Measurements from ENCODE around the gene CASS4. TPM values are rescaled to one million over a fixed set of nuclear protein-coding genes. Genes with fewer than 3 reads are reported as not detected.

The CASS4 gene
- total and polyA plus RNA-seq, 9 of the 15 experiments (the other 6 are each of a cell fraction or from before 2014, with no cell fraction given): 8.1 to 53.8 (median 26.7) TPM

- H3K36me3 ChIP-seq (ENCODE audit: control insufficient read depth, insufficient read depth, low read length): peaks cover 2% of the 10 kb centered on the region; the same call in 1 of the 3 replicates
- no peak overlapping the region for H2AFZ ChIP-seq (ENCODE audit: low read depth, low read length)
- BruUV-seq (replicated peaks): no TSS peak
- ChIA-PET POLR2A (no interaction called here), CTCF (ENCODE audit: low intra/inter-chr PET ratio) (no interaction called here)
- intact Hi-C loops (cut with micrococcal nuclease): no loop called here
- H3K4me2 ChIP-seq (ENCODE audit: insufficient read depth, low read length): no peak overlapping the region
- H3K4me1 ChIP-seq (replicated peaks in 1 of 2; ENCODE audit: control insufficient read depth in 2 of 2, insufficient read depth in 2 of 2, low read length in 2 of 2): 0 out of 5 replicates have a peak, but pooled peaks cover 0 to under 1% of the 10 kb centered on the region in 2 experiments
- no peak overlapping the region for H3K27ac ChIP-seq (ENCODE audit: extremely low read depth, low read depth, low read length)
- H4K20me1 ChIP-seq (replicated peaks; ENCODE audit: control insufficient read depth, insufficient read depth, low read length): no peaks in the 10 kb centered on the region
- H3K9me1 ChIP-seq (ENCODE audit: control insufficient read depth, insufficient read depth, low read length): no peaks in the 10 kb centered on the region
- ATAC-seq (no peak), FAIRE-seq (no peak), DNase-seq (ENCODE audit: extremely low read depth in 1 of 4, low spot score in 3 of 4) (no peak)
- H3K9ac ChIP-seq (ENCODE audit: insufficient read depth in 1 of 2, low read depth in 2 of 2, low read length in 2 of 2): peak overlapping the region in 1 of 2 experiments; percentile 31; a peak in 1 of 4 replicates
- in situ Hi-C loops (cut with MboI): no loop called here
- H3K79me2 ChIP-seq (ENCODE audit: control insufficient read depth, insufficient read depth, low read length): no peaks in the 10 kb centered on the region
- H3K27me3 ChIP-seq (ENCODE audit: control insufficient read depth in 2 of 2, insufficient read depth in 2 of 2, low read length in 2 of 2): no peaks in the 10 kb centered on the region
- no peak overlapping the region for H3K4me3 ChIP-seq
- 88% methylated on average over 5 of the region's 8 CpGs for WGBS (ENCODE audit: insufficient coverage, low coverage, missing lambda C conversion rate)
- H3K9me3 ChIP-seq (replicated peaks; ENCODE audit: control insufficient read depth, insufficient read depth, low read depth, low read length): no peaks in the 10 kb centered on the region
- TF ChIP-seq GTF3C2 (IDR thresholded peaks at IDR 0.05; ENCODE audit: borderline replicate concordance, extremely low read depth, insufficient read length) (no peak), HNRNPK (IDR thresholded peaks at IDR 0.05; ENCODE audit: low read depth, low read length, poor library complexity, severe bottlenecking) (no peak), ZNF134 (CRISPR knock-in tag; conservative IDR thresholded peaks at IDR 0.05) (no peak), CBX5 (IDR thresholded peaks at IDR 0.05; ENCODE audit: borderline replicate concordance, low read depth) (no peak), SMAD2 (IDR thresholded peaks at IDR 0.05; ENCODE audit: low read depth, low read length) (no peak), ZNF311 (CRISPR knock-in tag; IDR thresholded peaks at IDR 0.05) (no peak), XRCC5 (IDR thresholded peaks at IDR 0.05; ENCODE audit: low read depth, low read length) (no peak), ELF4 (CRISPR knock-in tag; IDR thresholded peaks at IDR 0.05) (no peak), ZNF668 (CRISPR knock-in tag; IDR thresholded peaks at IDR 0.05) (no peak), ARID4B (CRISPR knock-in tag; IDR thresholded peaks at IDR 0.05) (no peak), GTF2A2 (tag; IDR thresholded peaks at IDR 0.05) (no peak), SMAD4 (CRISPR knock-in tag; conservative IDR thresholded peaks at IDR 0.05) (no peak), SRF (CRISPR knock-in tag; IDR thresholded peaks at IDR 0.05) (no peak), TFAP4 (CRISPR knock-in tag; IDR thresholded peaks at IDR 0.05; ENCODE audit: borderline replicate concordance) (no peak), ZNF384 (IDR thresholded peaks at IDR 0.05; ENCODE audit: low read depth, low read length) (no peak)
These were observed 91.9 kb downstream of the CASS4 start for GRCh38 chr20:56503916-56504315.
